Activated CD4-positive, alpha-beta T cell treated with anti-CD3 and anti-CD28 coated beads for 4 hours (primary cell): ENCODE data around the gene RPL18A.

Experiments
- DNase-seq, 2 donors: peaks; one replicate each; pipeline ENCODE4 v3.0.0-alpha.2; 2020

The RPL18A gene

GRCh38 chr19:17859533-17860330 is at the start of gene RPL18A:
Gene RPL18A, plus strand, starts transcription at chr19:17859910. Its CDS starts 47 bp downstream, at chr19:17859957.
- peak; percentile 97 to 99 for DNase-seq

- no peak for DNase-seq
These were observed 48.6 kb upstream of the RPL18A start for GRCh38 chr19:17811103-17811502.

GRCh38 chr19:17811681-17812080 is 48.0 kb upstream of the RPL18A start:
- no peak for DNase-seq

GRCh38 chr19:17812099-17812498 is 47.6 kb upstream of the RPL18A start:
- DNase-seq: no peak

GRCh38 chr19:17817668-17818363 is 41.9 kb upstream of the RPL18A start:
- DNase-seq: no peak

GRCh38 chr19:17821190-17821589 is 38.5 kb upstream of the RPL18A start, which contains the start of gene INSL3:
Gene INSL3, minus strand, starts transcription at chr19:17821519. Its CDS starts 13 bp downstream, at chr19:17821506.
- no peak for DNase-seq

- DNase-seq: no peak
These were observed 35.4 kb upstream of the RPL18A start for GRCh38 chr19:17824339-17824738.

- no peak for DNase-seq
These were observed 33.1 kb upstream of the RPL18A start for GRCh38 chr19:17826508-17827056.

GRCh38 chr19:17829855-17830566 is 29.7 kb upstream of the RPL18A start:
- no peak for DNase-seq

GRCh38 chr19:17830567-17831418 is 28.9 kb upstream of the RPL18A start:
- peak in 1 of 2 donors; percentile 34 for DNase-seq

- no peak for DNase-seq
These were observed 28.3 kb upstream of the RPL18A start for GRCh38 chr19:17831419-17831888.

GRCh38 chr19:17832443-17833208 is 27.1 kb upstream of the RPL18A start:
- DNase-seq: no peak

- no peak for DNase-seq
These were observed 25.1 kb upstream of the RPL18A start for GRCh38 chr19:17834350-17835181.

- no peak for DNase-seq
These were observed 24.3 kb upstream of the RPL18A start for GRCh38 chr19:17835182-17836006.

GRCh38 chr19:17836530-17836929 is 23.2 kb upstream of the RPL18A start:
- no peak for DNase-seq

- DNase-seq: no peak
These were observed 21.7 kb upstream of the RPL18A start for GRCh38 chr19:17837972-17838371.

- DNase-seq: no peak
These were observed 19.7 kb upstream of the RPL18A start for GRCh38 chr19:17840019-17840418.

GRCh38 chr19:17841371-17841809 is 18.3 kb upstream of the RPL18A start:
- no peak for DNase-seq
